Ishikawa (cell line): ENCODE measurements around the gene NOTCH1.

Experiments
- CEBPB ChIP-seq: IDR thresholded peaks from 2 replicates; pipeline ENCODE4 v1.6.1; 2012
- CREB1 ChIP-seq: IDR thresholded peaks from 2 replicates; pipeline ENCODE4 v1.6.1; 2012; ENCODE audit warnings: low read depth
- EGR1 ChIP-seq: IDR thresholded peaks from 2 replicates; pipeline ENCODE4 v1.6.1; 2012
- EP300 ChIP-seq: IDR thresholded peaks from 2 replicates; pipeline ENCODE4 v1.6.1; 2012; ENCODE audit warnings: borderline replicate concordance
- FOXM1 ChIP-seq: IDR thresholded peaks from 2 replicates; pipeline ENCODE4 v1.6.1; 2012; ENCODE audit warnings: low read depth, borderline replicate concordance
- NFIC ChIP-seq: IDR thresholded peaks from 2 replicates; pipeline ENCODE4 v1.6.1; 2012
- RAD21 ChIP-seq: IDR thresholded peaks from 2 replicates; pipeline ENCODE4 v1.6.1; 2012; ENCODE audit warnings: low read depth
- TAF1 ChIP-seq: IDR thresholded peaks from 2 replicates; pipeline ENCODE4 v1.6.1; 2012; ENCODE audit warnings: low read depth, mild to moderate bottlenecking
- TCF12 ChIP-seq: IDR thresholded peaks from 2 replicates; pipeline ENCODE4 v1.6.1; 2012; ENCODE audit warnings: low read depth
- TEAD4 ChIP-seq: IDR thresholded peaks from 2 replicates; pipeline ENCODE4 v1.6.1; 2012
- YY1 ChIP-seq: IDR thresholded peaks from 2 replicates; pipeline ENCODE4 v1.6.1; 2012; ENCODE audit warnings: low read depth
- ZBTB7A ChIP-seq: IDR thresholded peaks from 2 replicates; pipeline ENCODE4 v1.6.1; 2012; ENCODE audit warnings: low read depth
- TF ChIP-seq, protein P1 (sequence below): IDR thresholded peaks from 2 replicates; pipeline ENCODE4 v1.6.1; 2012
- TF ChIP-seq, protein P2 (sequence below): IDR thresholded peaks from 2 replicates; pipeline ENCODE4 v1.6.1; 2012
- TF ChIP-seq, protein P3 (sequence below): IDR thresholded peaks from 2 replicates; pipeline ENCODE4 v1.6.1; 2012; ENCODE audit warnings: low read depth, mild to moderate bottlenecking

NOTCH1 gene

DNA sequence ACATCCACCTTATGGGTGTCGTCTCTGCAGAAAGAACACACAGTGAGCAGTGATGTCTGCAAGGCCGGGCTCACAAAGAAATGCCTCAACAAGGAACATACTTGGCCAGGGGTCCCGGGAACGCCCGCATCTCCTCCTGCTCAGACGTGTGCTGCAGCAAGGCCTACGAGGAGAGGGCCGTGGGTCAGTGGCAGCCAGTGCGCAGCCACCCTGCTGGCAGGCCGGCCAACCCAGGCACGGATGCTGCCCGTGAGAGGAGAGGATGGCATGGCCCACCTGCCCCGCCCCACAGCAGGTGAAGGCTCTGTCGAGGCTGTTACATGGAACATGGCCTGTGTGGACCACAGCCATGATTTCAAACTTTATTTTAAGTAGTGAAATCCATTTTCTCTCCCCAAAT is 82.3 kb downstream of the NOTCH1 start:
- TF ChIP-seq ZBTB7A (no peak), YY1 (no peak), TCF12 (no peak), FOXM1 (no peak), EGR1 (no peak), EP300 (no peak), CREB1 (no peak), RAD21 (no peak), NFIC (no peak), CEBPB (no peak), TEAD4 (no peak), TAF1 (no peak)
- TF ChIP-seq, protein P1, sequence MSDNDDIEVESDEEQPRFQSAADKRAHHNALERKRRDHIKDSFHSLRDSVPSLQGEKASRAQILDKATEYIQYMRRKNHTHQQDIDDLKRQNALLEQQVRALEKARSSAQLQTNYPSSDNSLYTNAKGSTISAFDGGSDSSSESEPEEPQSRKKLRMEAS = no peak
- TF ChIP-seq, protein P2, sequence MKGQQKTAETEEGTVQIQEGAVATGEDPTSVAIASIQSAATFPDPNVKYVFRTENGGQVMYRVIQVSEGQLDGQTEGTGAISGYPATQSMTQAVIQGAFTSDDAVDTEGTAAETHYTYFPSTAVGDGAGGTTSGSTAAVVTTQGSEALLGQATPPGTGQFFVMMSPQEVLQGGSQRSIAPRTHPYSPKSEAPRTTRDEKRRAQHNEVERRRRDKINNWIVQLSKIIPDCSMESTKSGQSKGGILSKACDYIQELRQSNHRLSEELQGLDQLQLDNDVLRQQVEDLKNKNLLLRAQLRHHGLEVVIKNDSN = no peak
- TF ChIP-seq, protein P3, sequence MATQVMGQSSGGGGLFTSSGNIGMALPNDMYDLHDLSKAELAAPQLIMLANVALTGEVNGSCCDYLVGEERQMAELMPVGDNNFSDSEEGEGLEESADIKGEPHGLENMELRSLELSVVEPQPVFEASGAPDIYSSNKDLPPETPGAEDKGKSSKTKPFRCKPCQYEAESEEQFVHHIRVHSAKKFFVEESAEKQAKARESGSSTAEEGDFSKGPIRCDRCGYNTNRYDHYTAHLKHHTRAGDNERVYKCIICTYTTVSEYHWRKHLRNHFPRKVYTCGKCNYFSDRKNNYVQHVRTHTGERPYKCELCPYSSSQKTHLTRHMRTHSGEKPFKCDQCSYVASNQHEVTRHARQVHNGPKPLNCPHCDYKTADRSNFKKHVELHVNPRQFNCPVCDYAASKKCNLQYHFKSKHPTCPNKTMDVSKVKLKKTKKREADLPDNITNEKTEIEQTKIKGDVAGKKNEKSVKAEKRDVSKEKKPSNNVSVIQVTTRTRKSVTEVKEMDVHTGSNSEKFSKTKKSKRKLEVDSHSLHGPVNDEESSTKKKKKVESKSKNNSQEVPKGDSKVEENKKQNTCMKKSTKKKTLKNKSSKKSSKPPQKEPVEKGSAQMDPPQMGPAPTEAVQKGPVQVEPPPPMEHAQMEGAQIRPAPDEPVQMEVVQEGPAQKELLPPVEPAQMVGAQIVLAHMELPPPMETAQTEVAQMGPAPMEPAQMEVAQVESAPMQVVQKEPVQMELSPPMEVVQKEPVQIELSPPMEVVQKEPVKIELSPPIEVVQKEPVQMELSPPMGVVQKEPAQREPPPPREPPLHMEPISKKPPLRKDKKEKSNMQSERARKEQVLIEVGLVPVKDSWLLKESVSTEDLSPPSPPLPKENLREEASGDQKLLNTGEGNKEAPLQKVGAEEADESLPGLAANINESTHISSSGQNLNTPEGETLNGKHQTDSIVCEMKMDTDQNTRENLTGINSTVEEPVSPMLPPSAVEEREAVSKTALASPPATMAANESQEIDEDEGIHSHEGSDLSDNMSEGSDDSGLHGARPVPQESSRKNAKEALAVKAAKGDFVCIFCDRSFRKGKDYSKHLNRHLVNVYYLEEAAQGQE = no peak

DNA sequence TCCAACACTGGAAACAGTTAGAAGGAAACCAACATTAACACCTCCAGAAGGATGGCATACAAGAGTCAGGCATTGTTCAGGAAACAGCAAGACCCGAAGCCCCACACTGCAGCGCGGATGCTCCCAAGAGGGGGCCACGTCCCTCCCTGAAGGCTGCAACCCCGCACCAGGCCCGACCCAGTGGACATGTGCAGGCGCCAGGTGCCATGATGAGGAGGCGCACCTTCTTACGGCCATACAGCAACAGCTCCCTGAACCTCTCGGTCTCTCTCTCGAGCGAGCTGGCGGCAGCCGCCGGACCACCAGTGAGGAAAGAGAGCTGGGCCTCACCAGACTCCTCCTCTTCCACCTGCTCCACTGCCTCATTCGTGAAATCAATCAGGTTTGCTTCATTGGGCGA is 83.2 kb downstream of the NOTCH1 start:
- TF ChIP-seq TCF12 (no peak), ZBTB7A (no peak), CEBPB (no peak), CREB1 (no peak), NFIC (no peak)
- TF ChIP-seq, protein P1 = no peak
- TF ChIP-seq, protein P2 = no peak

DNA sequence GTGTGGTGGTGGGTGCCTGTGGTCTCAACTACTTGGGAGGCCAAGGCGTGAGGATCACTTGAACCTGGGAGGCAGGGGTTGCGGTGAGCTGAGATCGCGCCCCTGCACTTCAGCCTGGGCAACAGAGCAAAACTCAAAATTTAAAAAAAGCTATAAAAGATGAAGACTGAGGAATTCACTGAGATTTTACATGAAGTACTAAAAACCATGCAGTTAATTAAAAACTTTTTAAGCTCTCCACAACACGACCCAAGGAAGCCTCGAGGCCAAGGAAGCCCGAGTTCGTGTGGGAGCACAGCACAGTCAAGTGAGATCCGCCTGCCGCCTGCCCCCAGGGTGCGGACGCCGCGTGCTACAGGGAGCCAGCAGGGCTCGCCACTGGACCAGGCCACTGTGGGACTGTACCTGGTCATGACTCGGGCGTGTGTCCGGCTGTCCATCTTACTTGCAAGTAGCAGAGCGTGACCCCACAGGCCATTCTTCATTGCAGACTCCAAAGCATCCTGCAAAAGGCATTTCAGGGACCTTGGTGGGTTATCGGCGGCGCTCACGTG is 85.0 kb downstream of the NOTCH1 start:
- TF ChIP-seq RAD21 = no peak
- no peak for TF ChIP-seq ZBTB7A
- TF ChIP-seq YY1 = no peak
- TF ChIP-seq EP300 = no peak
- TF ChIP-seq, protein P3 = no peak
- TF ChIP-seq TCF12 = no peak
- TF ChIP-seq CREB1 = no peak
- TF ChIP-seq, protein P2 = no peak
- no peak for TF ChIP-seq CEBPB
- TF ChIP-seq TAF1 = no peak
- no peak for TF ChIP-seq NFIC
- TF ChIP-seq EGR1 = no peak
- no peak for TF ChIP-seq FOXM1
- TF ChIP-seq, protein P1 = no peak

DNA sequence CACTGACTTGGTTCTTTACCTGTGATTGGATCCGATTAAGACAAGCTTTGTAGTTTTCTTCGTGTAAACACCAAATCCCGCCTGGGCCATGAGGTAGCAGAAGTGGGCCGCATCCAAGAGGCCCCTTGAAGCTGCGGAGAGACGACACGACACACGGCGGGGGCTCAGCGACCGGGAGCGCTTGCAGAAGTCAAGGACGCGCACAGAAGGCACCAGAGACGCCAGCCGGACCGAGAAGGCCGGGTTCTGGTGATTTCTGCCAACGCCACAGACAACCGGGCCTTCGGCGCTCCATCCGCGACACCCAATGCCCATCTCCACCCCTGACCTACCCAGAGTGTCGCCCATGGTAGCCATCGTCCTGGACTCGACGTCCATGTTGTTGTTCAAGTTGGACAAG is 86.4 kb downstream of the NOTCH1 start:
- no peak for TF ChIP-seq TCF12

DNA sequence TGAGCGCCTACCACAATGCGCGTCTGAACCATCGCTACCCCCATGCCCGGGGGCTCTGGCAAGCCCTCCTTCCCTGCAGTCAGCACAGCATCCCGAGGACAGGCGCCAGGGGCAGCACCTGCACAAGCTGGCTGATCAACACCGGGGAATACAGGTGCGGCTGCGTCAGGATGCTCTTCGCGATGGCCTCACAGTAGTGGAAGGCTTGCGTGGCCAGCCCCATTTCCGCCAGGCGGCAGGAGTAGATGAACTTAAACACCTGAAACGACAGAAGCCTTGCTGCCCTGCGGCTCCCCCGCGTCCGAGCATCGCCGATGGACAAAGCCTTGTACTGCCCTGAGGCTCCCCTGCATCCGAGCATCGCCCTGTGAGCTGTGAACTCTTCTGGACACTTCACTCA is 88.5 kb downstream of the NOTCH1 start:
- TF ChIP-seq TCF12 (no peak), CEBPB (no peak), EP300 (no peak), TAF1 (no peak), FOXM1 (no peak), TEAD4 (no peak), ZBTB7A (no peak), NFIC (no peak), EGR1 (no peak), CREB1 (no peak), YY1 (no peak), RAD21 (no peak)
- TF ChIP-seq, protein P1 = no peak
- TF ChIP-seq, protein P2 = no peak
- TF ChIP-seq, protein P3 = no peak
